ENCODE measurements around the gene TMPRSS11E.
"Not testable (repeated sequence)": the region's sequence is repeated elsewhere in the genome, so short reads cannot be mapped to it uniquely, and the experiment has no call there.

The TMPRSS11E gene, protein sequence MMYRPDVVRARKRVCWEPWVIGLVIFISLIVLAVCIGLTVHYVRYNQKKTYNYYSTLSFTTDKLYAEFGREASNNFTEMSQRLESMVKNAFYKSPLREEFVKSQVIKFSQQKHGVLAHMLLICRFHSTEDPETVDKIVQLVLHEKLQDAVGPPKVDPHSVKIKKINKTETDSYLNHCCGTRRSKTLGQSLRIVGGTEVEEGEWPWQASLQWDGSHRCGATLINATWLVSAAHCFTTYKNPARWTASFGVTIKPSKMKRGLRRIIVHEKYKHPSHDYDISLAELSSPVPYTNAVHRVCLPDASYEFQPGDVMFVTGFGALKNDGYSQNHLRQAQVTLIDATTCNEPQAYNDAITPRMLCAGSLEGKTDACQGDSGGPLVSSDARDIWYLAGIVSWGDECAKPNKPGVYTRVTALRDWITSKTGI

DNA sequence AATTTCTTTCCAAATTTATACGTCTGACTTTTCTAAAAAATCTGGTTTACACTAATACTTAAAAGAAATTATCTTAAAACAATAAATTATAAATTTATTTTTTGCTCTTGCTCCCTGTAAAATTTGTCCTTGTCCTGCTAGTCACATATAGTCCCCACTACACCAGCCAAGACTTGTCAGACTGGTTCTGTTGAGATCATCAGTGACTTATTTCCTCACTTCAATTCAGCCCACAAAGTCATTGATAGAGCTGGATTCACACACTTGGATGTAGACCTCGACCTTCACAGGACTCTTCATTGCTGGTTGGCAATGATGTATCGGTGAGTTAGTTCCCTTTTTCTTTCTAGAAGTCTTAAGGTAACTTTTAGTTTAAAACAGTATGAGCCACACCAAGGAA, at the start of gene TMPRSS11E:
TMPRSS11E (plus strand) TSS at position 263 of the 400 bp plus-strand sequence; CDS start at position 313, 50 bp downstream.
- no peak for DNase-seq (ENCODE audit: low read depth in 1 of 2, low spot score in 1 of 2)

DNA sequence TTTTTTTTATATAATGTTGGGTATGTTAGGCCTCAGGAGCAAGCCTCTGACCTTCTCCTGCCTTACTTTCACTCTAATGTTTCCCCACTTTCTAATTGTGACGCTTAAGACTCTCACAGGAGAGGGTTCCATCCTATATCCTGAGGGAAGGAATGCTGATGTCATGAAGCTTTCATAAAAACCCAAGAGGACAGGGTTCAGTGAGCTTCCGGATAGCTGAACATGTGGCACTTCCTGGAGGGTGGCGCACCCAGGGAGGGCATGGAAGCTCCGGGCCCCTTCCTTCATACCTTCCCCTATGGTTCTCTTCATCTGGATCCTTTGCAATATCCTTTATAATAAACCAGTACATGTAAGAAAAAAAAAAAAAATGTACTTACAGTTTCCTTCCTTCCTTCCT, 48.0 kb upstream of the TMPRSS11E start:
- no peak for DNase-seq (ENCODE audit: low read depth in 1 of 2, low spot score in 1 of 2)

DNA sequence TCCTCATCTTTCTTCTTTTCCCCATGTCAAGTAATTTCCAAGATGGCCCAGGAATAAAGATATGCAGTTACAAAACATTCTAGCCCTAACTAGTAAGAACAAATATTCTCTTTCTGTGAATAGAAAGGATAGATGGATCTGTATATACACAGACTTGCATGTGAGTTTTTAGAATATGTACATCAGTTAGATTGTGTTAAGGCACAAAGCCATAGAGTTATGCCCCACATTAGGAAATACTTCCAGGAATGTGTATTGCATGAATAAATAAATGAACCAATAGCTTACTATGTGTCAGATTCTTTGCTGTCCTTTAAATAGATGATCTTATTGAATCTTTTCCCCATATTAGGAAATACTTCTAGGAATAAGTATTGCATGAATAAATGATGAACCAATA, 46.0 kb upstream of the TMPRSS11E start:
- DNase-seq (ENCODE audit: low read depth in 1 of 2, low spot score in 1 of 2) = no peak

DNA sequence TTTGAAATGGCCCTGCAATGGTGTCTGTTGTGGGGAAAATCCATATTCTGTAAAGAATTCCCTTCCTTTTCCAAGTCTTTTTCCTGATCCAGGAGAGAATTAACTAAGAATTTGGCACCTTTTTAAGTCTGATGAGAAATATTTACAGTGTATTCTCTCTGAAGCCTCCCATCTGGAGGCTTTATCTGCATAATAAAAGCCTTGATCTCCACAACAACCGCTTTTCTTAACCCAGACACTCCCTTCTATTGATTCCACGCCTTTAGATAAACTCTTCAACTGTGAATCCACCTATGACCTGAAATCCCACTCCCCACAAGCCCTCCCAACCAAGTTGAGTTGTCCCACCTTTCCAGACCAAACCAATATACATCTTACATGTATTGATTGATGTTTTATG, 43.1 kb upstream of the TMPRSS11E start:
- DNase-seq (ENCODE audit: low read depth in 1 of 2, low spot score in 1 of 2) = no peak

DNA sequence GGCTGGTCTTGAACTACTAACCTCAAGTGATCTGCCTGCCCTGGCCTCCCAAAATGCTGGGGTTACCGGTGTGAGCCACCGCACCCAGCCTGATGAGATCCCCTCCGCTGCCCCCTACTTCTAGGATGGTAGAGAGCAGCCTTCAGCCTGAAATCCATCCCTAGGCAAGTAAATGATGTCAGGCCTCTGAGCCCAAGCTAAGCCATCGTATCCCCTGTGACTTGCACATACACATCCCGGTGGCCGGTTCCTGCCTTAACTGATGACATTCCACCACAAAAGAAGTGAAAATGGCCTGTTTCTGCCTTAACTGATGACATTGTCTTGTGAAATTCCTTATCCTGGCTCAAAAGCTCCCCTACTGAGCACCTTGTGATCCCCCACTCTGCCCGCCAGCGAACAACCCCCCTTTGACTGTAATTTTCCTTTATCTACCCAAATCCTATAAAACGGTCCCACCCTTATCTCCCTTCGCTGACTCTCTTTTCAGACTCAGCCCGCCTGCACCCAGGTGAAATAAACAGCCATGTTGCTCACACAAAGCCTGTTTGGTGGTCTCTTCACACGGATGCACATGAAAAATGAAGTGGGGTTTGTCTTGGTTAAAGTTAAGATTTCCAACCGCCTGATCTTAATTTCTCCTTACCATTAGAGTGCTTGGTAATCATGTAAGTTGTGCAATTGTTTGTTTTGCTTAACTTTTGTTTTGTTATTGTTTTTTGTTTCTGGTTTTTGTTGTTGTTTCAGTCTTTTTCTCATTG, 41.4 kb upstream of the TMPRSS11E start:
- not testable (repeated sequence) for DNase-seq (ENCODE audit: low read depth in 1 of 2, low spot score in 1 of 2)

DNA sequence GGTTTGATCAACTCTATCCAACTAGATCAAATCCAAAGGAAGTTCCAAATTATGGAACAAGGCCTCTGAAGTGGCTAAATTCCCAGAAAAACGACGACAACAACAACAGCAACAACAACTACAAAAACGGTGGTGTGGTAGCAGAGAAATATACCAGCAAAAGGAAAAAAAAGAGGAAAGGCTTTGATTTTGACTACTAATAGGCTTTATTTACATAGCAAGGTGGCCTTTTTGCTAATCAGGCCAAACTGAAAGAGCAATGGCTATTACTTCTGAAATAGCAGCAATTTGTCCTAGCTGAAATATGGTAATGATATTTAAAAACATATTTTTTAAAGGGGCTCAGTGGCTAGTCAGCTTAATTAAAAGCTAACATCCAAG, 40.8 kb upstream of the TMPRSS11E start:
- no peak for DNase-seq (ENCODE audit: low read depth in 1 of 2, low spot score in 1 of 2)

DNA sequence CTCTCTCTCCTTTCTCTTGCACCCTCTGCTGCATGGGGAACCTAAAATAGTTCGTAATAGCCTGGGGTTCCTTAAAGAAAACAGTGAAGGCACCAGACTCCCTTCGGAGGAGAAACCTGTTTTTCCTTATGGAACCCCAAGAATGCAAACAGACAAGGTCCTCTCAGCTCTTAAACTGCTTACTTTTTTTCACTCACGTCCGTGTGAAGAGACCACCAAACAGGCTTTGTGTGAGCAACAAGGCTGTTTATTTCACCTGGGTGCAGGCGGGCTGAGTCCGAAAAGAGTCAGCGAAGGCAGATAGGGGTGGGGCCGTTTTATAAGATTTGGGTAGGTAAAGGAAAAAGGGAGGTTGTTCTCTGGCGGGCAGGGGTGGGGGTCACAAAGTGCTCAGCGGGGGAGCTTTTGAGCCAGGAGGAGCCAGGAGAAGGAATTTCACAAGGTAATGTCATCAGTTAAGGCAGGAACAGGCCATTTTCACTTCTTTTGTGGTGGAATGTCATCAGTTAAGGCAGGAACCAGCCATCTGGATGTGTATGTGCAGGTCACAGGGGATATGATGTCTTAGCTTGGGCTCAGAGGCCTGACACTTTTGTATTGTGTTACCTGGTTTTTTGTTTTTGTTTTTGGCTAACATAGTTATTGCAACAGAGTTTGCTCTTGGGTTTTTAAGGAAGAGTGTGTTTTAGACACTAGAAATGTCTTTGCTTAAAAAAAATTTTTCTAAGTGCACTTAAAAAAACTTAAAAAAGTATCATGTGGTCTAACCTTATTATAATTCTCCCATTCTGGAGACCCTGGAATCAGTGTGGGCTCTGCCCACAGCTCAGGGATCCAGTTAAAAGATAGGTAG, 40.0 kb upstream of the TMPRSS11E start:
- DNase-seq (ENCODE audit: low read depth in 1 of 2, low spot score in 1 of 2) = not testable (repeated sequence)

DNA sequence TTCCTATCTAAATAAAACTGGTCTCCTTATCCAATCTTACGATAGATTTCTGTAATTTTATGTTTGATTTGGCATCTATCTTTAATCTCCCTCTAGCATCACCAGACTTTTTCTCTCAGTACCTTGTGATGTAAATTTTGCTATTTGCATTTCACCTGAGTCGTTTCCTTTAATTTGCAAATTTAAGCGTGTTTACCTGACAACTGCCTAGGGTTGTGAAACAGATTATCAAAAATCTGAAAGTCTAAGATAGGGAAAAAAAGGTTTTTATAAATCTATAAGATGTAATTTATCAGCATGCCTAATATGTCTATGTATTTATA, 39.4 kb upstream of the TMPRSS11E start:
- DNase-seq (ENCODE audit: low read depth in 1 of 2, low spot score in 1 of 2) = no peak

DNA sequence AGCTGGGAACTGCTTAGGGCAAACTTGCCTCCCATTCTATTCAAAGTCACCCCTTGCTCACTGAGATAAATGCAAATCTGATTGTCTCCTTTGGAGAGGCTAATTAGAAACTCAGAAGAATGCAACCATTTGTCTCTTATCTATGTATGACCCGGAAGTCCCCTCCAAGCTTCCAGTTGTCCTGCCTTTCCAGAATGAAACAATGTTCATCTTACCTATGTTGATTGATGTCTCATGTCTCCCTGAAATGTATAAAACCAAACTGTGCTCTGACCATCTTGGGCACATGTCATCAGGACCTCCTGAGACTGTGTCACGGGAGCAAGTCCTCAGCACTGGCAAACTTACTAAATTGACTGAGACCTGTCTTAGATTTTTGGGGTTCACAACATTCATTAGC, 37.1 kb upstream of the TMPRSS11E start:
- DNase-seq (ENCODE audit: low read depth in 1 of 2, low spot score in 1 of 2) = no peak

DNA sequence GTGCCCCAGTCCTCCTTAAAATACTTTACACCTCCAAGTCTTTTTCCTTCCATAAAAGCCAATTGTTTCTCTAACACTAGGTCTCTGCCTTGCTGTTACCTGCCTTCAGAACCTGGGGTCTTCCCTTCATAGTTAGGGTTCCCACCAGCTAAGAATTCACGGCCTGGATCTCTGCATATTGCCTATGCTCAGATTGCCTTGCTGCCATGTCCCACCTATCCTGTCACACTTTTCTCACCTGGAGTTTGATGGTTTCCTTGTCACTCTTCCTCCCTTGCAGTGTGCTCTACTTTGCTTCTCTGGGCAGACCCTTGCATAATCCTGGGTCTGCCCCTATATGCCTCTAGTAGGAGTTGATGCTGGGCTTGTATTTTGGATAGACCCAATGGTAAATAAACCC, 36.6 kb upstream of the TMPRSS11E start:
- no peak for DNase-seq (ENCODE audit: low read depth in 1 of 2, low spot score in 1 of 2)

DNA sequence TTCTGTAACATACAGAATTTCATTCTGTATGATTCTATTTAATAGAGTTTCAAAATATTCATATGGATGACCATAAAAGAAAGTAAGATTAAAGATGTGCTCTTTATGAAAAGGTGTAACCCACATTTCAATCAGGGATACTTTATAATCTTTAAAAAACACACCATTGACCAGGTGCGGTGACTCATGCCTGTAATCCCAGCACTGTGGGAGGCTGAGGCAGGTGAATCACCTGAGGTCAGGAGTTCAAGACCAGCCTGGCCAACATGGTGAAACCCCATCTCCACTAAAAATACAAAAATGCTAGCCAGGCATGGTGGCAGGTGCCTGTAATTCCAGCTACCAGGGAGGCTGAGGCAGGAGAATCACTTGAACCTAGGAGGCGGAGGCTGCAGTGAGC, 35.2 kb upstream of the TMPRSS11E start:
- not testable (repeated sequence) for DNase-seq (ENCODE audit: low read depth in 1 of 2, low spot score in 1 of 2)

DNA sequence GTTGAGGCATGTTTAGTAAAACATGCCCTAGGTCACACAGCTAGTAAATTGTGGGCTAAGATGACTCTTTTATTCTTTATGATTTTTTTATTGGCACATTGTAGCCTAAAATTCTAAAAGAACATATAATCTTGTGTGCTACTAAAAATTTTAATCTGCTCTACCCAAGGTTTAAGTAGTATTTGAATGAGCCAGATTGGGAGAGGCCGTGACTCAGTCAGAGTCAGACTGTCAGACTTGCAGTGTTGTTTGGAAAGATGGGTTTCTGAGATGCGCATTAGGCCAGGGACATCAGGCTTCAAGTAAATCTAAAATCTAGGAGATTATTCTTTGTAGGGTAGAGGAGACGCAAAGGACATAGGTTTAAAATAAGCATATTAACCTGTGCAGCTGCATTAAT, 30.7 kb upstream of the TMPRSS11E start:
- DNase-seq (ENCODE audit: low read depth in 1 of 2, low spot score in 1 of 2) = no peak

DNA sequence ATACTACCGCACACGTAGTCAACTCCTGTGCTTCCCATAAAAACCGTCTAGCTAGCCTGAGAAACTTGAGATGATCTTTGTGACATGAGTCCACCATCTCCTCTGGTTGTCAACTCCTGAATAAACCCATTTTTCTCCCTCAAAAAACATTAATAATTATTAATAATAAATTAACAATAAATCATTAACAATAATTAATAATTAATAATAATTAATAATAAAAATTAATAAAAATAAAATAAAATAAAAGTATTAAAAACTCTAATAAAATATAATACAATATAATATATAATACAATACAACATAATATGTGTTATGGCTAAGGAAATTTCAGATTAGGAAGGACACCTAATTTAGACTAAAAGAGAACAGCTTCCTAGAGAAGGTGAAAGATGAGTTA, 20.7 kb upstream of the TMPRSS11E start:
- DNase-seq (ENCODE audit: low read depth in 1 of 2, low spot score in 1 of 2) = no peak

DNA sequence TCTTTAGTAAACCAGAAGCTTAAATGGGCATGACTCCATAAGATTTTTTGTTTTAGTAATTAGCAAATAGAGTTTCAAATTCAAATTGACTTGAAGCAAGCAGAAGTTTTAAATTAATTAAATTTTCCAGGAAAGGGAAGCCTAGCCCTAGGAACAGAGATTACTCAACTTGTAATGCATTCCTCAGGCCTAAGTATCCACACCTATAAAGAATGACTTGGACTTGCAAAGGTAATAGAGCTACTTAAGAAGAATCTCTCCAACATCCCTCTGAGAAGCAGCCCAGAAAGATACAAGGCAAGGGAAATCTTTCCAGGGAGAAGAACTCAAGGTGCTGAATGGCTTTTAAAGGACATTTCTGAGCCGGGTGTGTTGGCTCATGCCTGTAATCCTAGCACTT, 16.9 kb upstream of the TMPRSS11E start:
- DNase-seq (ENCODE audit: low read depth in 1 of 2, low spot score in 1 of 2) = no peak

DNA sequence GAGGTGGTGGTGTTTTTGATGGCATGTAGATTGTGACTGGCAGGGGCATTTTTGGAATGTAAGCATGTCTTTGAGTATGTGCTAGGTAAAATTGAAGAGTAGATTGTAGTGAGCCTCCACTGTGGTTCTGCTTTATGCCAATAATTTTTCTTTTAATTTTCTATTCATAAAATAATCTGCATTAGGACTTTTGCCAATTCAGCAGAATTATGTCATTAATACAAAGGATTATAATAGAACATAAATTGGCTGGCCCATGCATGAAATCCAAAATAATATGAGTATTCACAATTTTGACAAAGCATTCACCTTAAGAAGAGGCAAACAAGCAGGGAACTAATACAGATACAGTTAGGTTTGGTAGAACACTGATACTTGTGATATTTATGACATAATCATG, 14.9 kb upstream of the TMPRSS11E start:
- DNase-seq (ENCODE audit: low read depth in 1 of 2, low spot score in 1 of 2) = no peak

DNA sequence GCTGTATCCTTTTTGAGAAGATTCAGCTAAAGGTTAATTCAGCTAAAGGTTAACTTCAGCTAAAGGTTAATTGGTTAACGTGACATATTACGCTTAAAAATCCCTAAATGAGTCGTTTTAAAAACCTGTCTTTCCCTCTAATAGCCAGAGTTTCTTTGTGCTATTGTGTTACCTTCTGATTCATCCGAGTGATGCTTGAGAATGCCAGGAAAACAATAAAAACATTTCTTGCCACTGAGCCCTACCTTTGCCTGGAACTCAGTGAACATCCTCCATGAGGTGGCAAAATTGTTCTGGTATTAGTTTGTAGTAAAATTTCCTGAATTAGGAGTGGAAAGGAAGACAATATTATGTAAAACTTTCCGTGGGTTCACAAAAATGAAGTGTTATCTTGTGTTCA, 13.7 kb upstream of the TMPRSS11E start:
- no peak for DNase-seq (ENCODE audit: low read depth in 1 of 2, low spot score in 1 of 2)

DNA sequence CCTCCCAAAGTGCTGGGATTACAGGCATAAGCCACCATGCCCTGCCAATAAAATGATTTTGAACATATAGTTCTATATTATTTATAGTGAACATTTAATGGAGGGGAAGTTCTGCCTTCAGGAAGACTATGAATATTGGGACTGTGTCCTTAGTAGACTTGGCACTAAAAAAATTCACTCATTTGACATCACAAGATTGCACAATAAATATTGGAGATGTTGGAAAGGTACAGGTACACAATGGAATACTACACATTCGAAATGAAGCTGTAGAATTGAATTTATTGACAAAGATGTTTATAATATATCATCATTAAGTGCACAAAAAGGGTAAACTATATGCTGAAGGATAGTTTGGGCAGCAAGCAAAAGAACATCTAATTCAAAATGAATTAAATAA, 13.0 kb upstream of the TMPRSS11E start:
- DNase-seq (ENCODE audit: low read depth in 1 of 2, low spot score in 1 of 2) = no peak

DNA sequence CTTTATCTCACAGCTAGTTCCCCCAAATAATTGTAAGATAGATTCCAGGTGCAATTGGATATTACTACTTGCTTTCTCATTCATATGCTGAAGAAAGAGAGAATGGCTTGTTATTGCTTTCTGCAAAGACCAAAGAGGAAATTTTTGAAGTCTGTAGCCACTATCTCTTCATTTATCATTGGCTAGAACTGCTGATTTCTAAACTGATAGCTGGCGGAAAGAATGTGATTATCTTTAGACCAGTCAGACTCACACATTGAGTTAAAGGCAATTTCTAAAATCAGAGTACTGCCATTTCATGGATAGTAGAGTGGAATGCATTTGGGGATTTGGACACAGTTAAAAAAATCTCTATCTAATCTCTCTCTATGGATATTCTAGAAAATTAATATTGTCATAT, 12.4 kb upstream of the TMPRSS11E start:
- no peak for DNase-seq (ENCODE audit: low read depth in 1 of 2, low spot score in 1 of 2)

DNA sequence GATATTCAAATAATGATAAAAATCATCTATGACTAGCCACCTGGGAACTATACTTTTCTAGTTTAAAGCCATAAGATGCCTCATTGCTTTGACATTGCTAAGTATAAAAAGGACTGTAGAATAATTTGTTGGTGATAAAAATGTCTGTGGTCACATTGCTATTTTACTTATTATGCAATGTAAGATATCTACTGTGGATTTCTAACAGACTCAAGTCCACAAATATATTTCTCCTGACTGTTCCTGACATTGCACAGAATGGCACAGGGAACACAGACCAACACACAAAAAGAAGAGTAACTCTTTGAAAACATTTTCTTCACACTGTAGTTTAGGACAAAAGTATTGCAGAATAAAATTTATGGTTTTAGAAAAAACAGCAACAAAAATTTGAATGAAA, 2.2 kb upstream of the TMPRSS11E start:
- no peak for DNase-seq (ENCODE audit: low read depth in 1 of 2, low spot score in 1 of 2)

DNA sequence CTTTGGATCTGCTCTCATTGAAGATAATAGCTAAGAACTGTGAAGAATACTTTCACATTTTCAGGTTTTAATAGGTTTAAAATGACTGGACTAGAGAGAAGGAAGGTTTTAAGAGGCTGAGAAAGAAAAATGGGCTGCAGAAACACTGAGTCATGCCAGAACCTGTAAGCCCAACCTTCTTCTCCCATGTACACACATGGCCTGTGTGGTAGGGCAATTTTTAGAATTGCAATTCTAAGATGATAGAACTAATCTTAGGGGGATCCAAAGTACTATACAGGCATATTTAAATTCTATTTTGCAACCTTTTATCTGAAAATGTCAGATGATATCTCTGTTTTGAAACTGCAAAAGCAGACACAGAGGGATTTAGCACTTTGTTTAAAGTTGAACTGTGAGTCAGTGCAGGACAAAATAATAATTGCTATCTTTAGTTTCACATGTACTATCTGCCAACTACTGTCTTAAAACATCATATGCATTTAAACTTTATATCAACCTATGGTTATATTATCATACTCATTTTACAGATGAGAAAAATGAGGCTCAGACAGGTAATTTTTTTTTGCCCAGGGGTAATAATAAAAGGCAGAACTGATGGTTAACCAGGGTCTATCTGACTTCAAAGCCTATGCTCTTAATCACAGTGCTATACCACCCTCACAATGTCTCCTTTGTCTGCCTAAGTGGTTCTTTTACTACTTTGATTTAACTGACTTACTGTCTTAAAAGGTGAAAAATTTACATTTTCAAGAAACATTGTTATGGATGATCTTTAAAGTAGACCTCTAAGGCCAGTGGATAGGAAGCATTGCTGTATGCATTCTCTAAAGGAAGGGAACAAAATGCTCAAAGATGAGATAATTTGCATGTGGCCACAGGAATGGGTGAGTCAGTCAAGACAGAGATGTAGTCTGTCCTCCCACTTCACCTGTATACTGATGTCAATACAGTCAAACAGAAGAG, 4.3 kb downstream of the TMPRSS11E start:
- DNase-seq (ENCODE audit: low read depth in 1 of 2, low spot score in 1 of 2) = no peak

DNA sequence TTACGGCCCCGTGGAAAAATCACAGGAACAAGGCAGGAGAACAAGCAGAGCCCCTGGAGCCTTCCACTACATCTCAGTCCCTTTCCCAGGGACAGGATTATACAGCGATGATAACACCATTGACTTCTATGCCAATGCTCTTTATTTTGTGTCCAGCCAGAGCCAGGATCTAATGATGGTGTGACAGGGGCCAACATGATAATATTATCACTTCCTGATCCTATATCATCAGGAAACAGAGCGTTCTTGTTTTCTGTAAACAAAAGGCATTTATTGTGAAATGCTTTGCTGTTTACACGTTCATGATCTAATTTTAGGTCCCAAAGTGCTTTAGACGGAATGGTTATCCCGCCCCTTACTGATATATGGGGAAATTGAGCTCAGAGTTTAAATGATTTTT, 12.8 kb downstream of the TMPRSS11E start:
- no peak for DNase-seq (ENCODE audit: low read depth in 1 of 2, low spot score in 1 of 2)
